GM19099 (cell line): ENCODE data around the gene CXCR3.

Experiments used
- POLR2A ChIP-seq: IDR thresholded peaks from 3 replicates; pipeline ENCODE4 v1.6.1; 2011; ENCODE audit warnings: low read depth; ENCODE audit not compliant: insufficient read length; ENCODE audit errors: extremely low read depth

CXCR3 gene

GRCh38 chrX:71618303-71618721 lies at the start of gene CXCR3:
Gene CXCR3 (minus strand): TSS chrX:71618511. CDS start chrX:71618449, 62 bp downstream.
- peak; percentile 50 for TF ChIP-seq POLR2A

- TF ChIP-seq POLR2A, result no peak
These were observed 49.3 kb upstream of the CXCR3 start, which contains the start of gene LOC101059915 for GRCh38 chrX:71667328-71668247. Gene LOC101059915 (plus strand): TSS chrX:71667546.

GRCh38 chrX:71666240-71667223 lies 48.2 kb upstream of the CXCR3 start:
- TF ChIP-seq POLR2A, result no peak

GRCh38 chrX:71665747-71666146 lies 47.4 kb upstream of the CXCR3 start:
- TF ChIP-seq POLR2A, result no peak

GRCh38 chrX:71664889-71665491 lies 46.7 kb upstream of the CXCR3 start:
- TF ChIP-seq POLR2A, result no peak

GRCh38 chrX:71661919-71662318 lies 43.6 kb upstream of the CXCR3 start:
- no peak for TF ChIP-seq POLR2A

- no peak for TF ChIP-seq POLR2A
These were observed 42.5 kb upstream of the CXCR3 start for GRCh38 chrX:71660562-71661416.

GRCh38 chrX:71659959-71660358 lies 41.6 kb upstream of the CXCR3 start:
- TF ChIP-seq POLR2A, result no peak

GRCh38 chrX:71659342-71659741 lies 41.0 kb upstream of the CXCR3 start:
- no peak for TF ChIP-seq POLR2A

- no peak for TF ChIP-seq POLR2A
These were observed 39.0 kb upstream of the CXCR3 start for GRCh38 chrX:71657267-71657666.

GRCh38 chrX:71653344-71653743 lies 35.0 kb upstream of the CXCR3 start:
- no peak for TF ChIP-seq POLR2A

- no peak for TF ChIP-seq POLR2A
These were observed 34.1 kb upstream of the CXCR3 start for GRCh38 chrX:71652405-71652804.

GRCh38 chrX:71650333-71650969 lies 32.1 kb upstream of the CXCR3 start:
- TF ChIP-seq POLR2A, result no peak
